CD1c-positive myeloid dendritic cell (primary cell): Measurements from ENCODE around the gene SMIM15.

Experiments used
- DNase-seq: peaks from one replicate; pipeline ENCODE4 v3.0.0-alpha.2; 2016; ENCODE audit errors: extremely low spot score

SMIM15 gene

GRCh38 chr5:61159836-61160235 is 2.4 kb downstream of the SMIM15 start:
- DNase-seq = peak; percentile 37

GRCh38 chr5:61159070-61159469 is 3.2 kb downstream of the SMIM15 start:
- no peak for DNase-seq

GRCh38 chr5:61151893-61152292 is 10.4 kb downstream of the SMIM15 start:
- no peak for DNase-seq

- DNase-seq = no peak
Measured at GRCh38 chr5:61148515-61148914, 13.8 kb downstream of the SMIM15 start.

- no peak for DNase-seq
Measured at GRCh38 chr5:61142811-61143210, 19.5 kb downstream of the SMIM15 start.

GRCh38 chr5:61142391-61142790 is 19.9 kb downstream of the SMIM15 start:
- no peak for DNase-seq

GRCh38 chr5:61141801-61142200 is 20.5 kb downstream of the SMIM15 start:
- DNase-seq = no peak

GRCh38 chr5:61139931-61140330 is 22.3 kb downstream of the SMIM15 start:
- DNase-seq = no peak

- DNase-seq = no peak
Measured at GRCh38 chr5:61139094-61139873, 23.0 kb downstream of the SMIM15 start.

- no peak for DNase-seq
Measured at GRCh38 chr5:61137835-61138234, 24.4 kb downstream of the SMIM15 start.

- no peak for DNase-seq
Measured at GRCh38 chr5:61132559-61132958, 29.7 kb downstream of the SMIM15 start.

GRCh38 chr5:61130289-61130688 is 32.0 kb downstream of the SMIM15 start:
- DNase-seq = no peak

- DNase-seq = no peak
Measured at GRCh38 chr5:61123145-61123544, 39.1 kb downstream of the SMIM15 start.

GRCh38 chr5:61120534-61120933 is 41.7 kb downstream of the SMIM15 start:
- no peak for DNase-seq

- DNase-seq = no peak
Measured at GRCh38 chr5:61119066-61119465, 43.2 kb downstream of the SMIM15 start.

- no peak for DNase-seq
Measured at GRCh38 chr5:61115968-61116367, 46.3 kb downstream of the SMIM15 start.

- DNase-seq = no peak
Measured at GRCh38 chr5:61114441-61114840, 47.8 kb downstream of the SMIM15 start.
